ENCODE results near the gene TBX20.
A peak's percentile ranks its signal among the peaks of the same experiment; 100 is the strongest.
"Not testable (repeated sequence)": the region's sequence is repeated elsewhere in the genome, so short reads cannot be mapped to it uniquely, and the experiment has no call there.

The TBX20 gene

GRCh38 chr7:35190146-35190773 lies 63.6 kb downstream of the TBX20 start:
- TF ChIP-seq, protein P1, sequence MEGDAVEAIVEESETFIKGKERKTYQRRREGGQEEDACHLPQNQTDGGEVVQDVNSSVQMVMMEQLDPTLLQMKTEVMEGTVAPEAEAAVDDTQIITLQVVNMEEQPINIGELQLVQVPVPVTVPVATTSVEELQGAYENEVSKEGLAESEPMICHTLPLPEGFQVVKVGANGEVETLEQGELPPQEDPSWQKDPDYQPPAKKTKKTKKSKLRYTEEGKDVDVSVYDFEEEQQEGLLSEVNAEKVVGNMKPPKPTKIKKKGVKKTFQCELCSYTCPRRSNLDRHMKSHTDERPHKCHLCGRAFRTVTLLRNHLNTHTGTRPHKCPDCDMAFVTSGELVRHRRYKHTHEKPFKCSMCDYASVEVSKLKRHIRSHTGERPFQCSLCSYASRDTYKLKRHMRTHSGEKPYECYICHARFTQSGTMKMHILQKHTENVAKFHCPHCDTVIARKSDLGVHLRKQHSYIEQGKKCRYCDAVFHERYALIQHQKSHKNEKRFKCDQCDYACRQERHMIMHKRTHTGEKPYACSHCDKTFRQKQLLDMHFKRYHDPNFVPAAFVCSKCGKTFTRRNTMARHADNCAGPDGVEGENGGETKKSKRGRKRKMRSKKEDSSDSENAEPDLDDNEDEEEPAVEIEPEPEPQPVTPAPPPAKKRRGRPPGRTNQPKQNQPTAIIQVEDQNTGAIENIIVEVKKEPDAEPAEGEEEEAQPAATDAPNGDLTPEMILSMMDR (IDR thresholded peaks at IDR 0.05) = peak; percentile 28; the same call in 1 of the 2 replicates
- H3K27ac ChIP-seq = not testable (repeated sequence)

GRCh38 chr7:35186751-35187150 lies 67.1 kb downstream of the TBX20 start:
- H3K27ac ChIP-seq = not testable (repeated sequence)

- H3K27ac ChIP-seq = no peak overlapping the region
- TF ChIP-seq, protein P1 (IDR thresholded peaks at IDR 0.05) = no peak
- TF ChIP-seq ZFX (IDR thresholded peaks at IDR 0.05; ENCODE audit: borderline replicate concordance) = no peak
Measured at GRCh38 chr7:35185908-35186731, 67.8 kb downstream of the TBX20 start.

DNA sequence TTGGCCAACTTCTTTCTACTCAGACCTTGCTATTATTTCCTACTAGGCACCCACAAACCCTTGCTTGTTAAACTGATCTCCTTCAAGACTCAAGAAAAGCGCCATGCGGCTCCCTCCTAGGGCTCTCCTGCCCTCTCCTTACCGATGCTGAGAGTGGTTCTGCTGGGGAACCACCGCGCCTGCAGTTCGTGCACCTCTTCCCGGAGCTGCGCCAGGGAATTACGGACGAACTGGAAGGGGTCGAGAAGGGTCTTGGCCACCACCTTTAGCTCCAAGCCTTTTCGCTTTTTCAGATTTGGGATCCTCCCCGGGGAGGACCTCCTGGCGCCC lies 68.4 kb downstream of the TBX20 start:
- H3K27ac ChIP-seq = not testable (repeated sequence)

DNA sequence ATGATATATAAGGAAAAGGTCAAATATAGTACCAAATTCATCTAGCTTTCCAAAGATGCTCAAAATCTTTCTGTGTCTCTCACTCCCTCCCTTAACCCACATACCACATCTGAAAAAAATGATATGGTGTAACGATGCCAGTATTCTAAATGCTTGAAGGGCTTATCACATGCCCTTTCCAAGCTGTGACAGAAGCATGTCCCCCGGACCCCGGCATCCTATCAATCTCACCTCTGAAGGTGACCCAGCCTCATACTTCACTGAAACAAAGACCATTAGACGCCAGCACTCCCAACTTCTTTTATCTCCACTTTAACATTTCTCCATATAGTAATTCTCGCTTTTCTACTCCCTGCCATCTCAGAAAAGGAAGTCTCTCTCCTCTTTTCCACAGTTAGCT lies 68.9 kb downstream of the TBX20 start:
- not testable (repeated sequence) for H3K27ac ChIP-seq

GRCh38 chr7:35183873-35184503 lies 69.9 kb downstream of the TBX20 start:
- H3K27ac ChIP-seq = not testable (repeated sequence)

- not testable (repeated sequence) for H3K27ac ChIP-seq
Measured at GRCh38 chr7:35180665-35181064, 73.2 kb downstream of the TBX20 start.

DNA sequence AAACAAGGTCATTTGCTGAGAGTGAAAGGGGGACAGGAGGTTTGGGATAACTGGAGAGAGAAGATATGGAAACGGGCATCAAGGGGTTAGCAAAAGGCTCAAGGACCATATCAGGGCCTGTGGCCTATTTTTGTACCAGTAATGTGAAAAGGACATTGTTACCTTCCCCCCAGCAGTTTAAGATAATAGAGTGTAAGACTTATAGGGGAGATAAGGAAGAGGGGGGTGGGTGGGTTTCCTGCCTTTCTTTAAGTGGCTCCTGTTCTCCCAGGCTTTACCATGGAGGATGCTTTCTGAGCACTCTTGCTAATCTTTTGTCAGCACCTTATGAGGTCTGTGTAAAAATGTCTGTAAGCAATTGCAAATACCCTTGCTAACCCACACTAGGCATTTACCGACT lies 80.7 kb downstream of the TBX20 start:
- H3K27ac ChIP-seq = not testable (repeated sequence)

GRCh38 chr7:35172131-35172530 lies 81.8 kb downstream of the TBX20 start:
- not testable (repeated sequence) for H3K27ac ChIP-seq

DNA sequence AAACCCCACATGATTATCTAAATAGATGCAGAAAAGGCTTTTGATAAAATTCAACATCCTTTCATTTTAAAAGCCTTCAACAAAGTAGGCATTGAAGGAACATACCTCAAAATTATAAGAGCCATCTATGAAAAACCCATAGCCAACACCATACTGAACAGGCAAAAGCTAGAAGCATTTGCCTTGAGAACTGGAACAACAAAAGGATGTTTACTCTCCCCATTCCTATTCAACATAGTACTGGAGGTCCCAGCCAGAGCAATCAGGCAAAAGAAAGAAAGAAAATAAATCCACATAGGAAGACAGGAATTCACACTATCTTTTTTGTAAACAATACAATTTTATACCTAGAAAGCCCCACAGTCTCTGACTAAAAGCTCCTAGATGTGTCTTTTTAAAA lies 86.2 kb downstream of the TBX20 start:
- H3K27ac ChIP-seq = not testable (repeated sequence)

- H3K27ac ChIP-seq = not testable (repeated sequence)
Measured at GRCh38 chr7:35167158-35167557, 86.7 kb downstream of the TBX20 start.

- H3K27ac ChIP-seq = not testable (repeated sequence)
Measured at GRCh38 chr7:35161059-35161740, 92.7 kb downstream of the TBX20 start.

All from 22Rv1 (cell line).